GM21447 (cell line): ENCODE measurements around the gene BTF3L4.
"Not testable (repeated sequence)": the region's sequence is repeated elsewhere in the genome, so short reads cannot be mapped to it uniquely, and the experiment has no call there.

ENCODE experiments used
- ATAC-seq: cut with Tn5 transposase; IDR thresholded peaks from one replicate; pipeline ENCODE4 v1.9.1; 2021; ENCODE audit not compliant: unreplicated experiment

BTF3L4 gene

GRCh38 chr1:52055066-52055865 is 829 bp upstream of the BTF3L4 start, which contains the start of gene TXNDC12:
Gene TXNDC12 (minus strand): TSS chr1:52055191. CDS start chr1:52055096, 95 bp downstream.
- ATAC-seq, result peak; percentile 59

DNA sequence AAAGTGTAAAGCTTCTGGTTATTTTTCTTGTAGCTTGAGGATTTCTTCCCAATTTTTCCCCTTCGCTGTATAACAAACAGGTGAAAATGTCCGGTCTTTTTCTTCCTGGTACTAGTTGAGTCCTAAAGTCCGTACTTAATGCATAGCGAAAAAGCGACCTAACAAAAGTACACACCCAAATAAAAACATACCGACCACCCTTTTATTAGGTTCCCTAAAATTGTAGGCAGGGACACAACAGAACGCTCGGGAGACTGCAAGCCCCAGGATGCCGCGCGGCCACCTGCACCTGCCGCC is 281 bp upstream of the BTF3L4 start:
- ATAC-seq, result no peak

- ATAC-seq, result peak; percentile 46
Observed at GRCh38 chr1:52056937-52057231, 789 bp downstream of the BTF3L4 start.

DNA sequence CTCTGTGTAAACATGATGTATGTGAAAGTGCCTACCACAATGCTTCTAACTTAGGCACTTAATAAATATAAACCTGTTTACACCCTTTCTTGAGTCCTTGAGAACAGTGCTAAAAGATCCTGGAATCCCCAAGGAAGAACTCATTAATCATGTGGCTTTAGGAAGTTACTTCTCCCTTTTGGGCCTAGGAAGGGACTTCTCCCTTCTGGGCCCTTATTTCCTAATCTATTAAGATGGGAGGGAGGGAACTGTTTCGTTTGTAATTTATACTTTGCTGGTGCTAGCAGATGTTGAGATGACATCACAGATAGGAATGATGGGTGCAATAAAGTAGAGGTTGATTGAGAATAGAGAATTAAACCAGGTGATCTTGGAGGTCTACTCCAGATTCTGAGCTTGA is 1.2 kb downstream of the BTF3L4 start:
- no peak for ATAC-seq

DNA sequence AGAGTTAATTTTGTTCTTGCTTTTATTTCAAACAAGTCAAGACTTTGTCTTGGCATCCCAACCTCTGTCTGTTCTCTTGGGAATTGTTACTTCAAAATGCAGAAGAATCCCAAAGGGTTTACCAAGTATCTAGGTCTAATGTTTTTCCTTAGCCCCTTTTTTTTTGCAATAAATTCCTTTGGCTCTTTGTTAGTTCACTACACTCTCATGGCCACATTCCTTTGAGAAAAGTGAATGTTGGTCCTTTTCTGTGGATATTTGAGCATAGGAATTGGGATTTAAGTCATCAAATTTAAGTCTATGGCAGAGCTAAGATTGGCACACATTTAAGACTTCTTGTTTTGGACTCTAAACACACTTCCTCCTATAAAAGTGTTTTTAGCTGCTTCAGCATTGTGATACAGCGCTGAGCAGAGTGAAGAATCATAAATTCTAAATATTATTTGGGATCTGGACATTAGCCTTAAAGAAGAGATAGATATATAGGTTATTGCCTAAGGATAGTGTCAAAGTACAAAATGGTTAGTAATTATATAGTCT is 1.9 kb downstream of the BTF3L4 start:
- no peak for ATAC-seq

GRCh38 chr1:52059321-52059720 is 3.2 kb downstream of the BTF3L4 start:
- no peak for ATAC-seq

DNA sequence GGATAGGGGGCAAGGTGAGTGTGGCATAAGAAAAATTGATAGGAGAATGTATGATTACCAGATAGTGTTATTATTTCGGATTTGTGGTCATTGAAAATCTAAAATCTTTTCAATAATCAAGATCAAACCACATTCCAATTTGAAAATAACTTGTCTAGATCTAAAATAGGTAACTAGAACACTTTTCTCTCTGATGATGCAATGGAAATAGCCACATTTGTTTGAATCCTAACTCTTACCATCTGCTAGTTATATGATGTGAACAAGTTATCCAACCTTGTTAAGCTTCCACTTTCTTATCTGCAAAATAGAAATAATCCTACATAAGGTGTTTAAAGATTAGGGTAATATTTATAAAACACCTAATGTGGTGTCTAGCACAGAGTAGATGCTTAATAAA is 3.8 kb downstream of the BTF3L4 start:
- ATAC-seq, result no peak

DNA sequence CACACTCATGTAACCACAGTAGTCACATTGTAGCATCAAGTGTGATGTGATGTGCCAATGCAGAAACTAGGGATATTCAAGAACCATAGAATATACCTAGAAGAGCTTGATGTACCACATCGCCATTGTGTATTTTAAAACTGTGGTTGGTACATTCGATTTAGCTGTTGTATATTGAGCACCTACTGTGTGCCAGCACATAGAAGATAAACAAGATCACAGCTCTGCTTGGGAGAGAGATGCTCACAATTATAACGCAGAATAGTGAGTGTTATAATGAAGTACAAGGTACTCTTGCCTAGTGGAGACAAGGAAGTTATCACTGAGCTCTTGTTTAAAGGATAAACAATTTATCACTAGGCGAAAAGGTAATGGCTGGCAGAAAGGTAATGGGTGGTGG is 4.7 kb downstream of the BTF3L4 start:
- ATAC-seq, result no peak

- ATAC-seq, result no peak
Observed at GRCh38 chr1:52063192-52063591, 7.1 kb downstream of the BTF3L4 start.

DNA sequence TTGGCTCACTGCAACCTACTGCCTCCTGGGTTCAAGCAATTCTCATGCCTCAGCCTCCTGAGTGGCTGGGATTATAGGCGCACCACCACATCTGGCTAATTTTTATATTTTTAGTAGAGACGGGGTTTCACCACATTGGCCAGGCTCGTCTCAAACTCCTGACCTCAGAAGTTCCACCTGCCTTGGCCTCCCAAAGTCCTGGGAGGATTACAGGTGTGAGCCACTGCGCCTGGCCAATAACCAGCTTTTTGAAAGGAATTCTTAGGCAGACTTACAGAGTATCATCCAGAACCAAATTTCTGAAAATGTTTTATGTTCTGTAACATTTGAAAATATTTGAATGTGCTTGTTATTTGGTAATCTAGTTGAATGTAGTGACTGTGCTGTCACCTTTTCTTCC is 14.6 kb downstream of the BTF3L4 start:
- ATAC-seq, result no peak

GRCh38 chr1:52072291-52072690 is 16.2 kb downstream of the BTF3L4 start:
- ATAC-seq, result no peak

- ATAC-seq, result not testable (repeated sequence)
Observed at GRCh38 chr1:52077277-52077676, 21.2 kb downstream of the BTF3L4 start.

DNA sequence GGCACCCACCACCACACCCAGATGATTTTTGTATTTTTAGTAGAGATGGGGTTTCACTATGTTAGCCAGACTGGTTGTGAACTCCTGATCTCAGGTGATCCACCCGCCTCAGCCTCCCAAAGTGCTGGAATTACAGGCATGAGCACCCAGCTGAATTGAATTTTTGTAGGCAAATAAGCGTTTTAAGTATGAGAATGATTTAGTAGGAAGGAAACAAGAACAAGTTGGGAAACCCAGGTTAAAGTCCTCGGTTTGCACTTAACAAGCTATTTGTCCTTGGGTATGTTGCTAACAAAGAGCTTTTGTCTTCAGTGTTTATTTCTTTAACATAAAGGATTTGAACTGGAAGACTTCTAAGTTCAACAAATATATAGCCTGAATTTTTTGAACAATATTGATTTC is 23.9 kb downstream of the BTF3L4 start:
- ATAC-seq, result no peak

- not testable (repeated sequence) for ATAC-seq
Observed at GRCh38 chr1:52087892-52088291, 31.8 kb downstream of the BTF3L4 start.

DNA sequence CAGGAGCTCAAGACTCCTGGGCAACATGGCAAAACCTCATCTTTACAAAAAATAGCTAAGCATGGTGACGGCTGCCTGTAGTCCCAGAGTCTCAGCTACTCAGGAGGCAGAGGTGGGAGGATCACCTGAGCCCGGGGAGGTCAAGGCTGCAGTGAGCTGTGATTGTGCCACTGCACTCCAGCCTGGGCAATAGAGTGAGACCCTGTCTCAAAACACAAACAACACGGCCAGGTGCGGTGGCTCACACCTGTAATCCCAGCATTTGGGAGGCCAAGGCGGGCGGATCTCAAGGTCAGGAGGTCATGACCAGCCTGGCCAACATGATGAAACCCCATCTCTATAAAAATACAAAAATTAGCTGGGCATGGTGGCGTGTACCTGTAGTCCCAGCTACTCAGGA is 38.2 kb downstream of the BTF3L4 start:
- ATAC-seq, result not testable (repeated sequence)

DNA sequence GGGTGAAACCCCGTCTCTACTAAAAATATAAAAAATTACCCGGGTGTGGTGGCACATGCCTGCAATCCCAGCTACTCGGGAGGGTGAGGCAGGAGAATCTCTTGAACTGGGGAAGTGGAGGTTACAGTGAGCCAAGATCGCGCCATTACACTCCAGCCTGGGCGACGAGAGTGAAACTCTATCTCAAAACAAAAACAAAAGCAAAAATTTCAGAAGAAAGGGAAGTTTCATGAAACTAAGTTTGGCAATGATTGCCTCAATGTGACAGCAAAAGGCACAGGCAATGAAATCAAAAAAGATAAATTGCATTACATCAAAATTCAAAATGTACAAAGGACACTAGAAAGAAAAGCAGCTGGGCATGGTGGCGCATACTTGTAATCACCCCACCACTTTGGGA is 40.1 kb downstream of the BTF3L4 start:
- no peak for ATAC-seq

GRCh38 chr1:52098139-52098871 is 42.2 kb downstream of the BTF3L4 start:
- no peak for ATAC-seq

DNA sequence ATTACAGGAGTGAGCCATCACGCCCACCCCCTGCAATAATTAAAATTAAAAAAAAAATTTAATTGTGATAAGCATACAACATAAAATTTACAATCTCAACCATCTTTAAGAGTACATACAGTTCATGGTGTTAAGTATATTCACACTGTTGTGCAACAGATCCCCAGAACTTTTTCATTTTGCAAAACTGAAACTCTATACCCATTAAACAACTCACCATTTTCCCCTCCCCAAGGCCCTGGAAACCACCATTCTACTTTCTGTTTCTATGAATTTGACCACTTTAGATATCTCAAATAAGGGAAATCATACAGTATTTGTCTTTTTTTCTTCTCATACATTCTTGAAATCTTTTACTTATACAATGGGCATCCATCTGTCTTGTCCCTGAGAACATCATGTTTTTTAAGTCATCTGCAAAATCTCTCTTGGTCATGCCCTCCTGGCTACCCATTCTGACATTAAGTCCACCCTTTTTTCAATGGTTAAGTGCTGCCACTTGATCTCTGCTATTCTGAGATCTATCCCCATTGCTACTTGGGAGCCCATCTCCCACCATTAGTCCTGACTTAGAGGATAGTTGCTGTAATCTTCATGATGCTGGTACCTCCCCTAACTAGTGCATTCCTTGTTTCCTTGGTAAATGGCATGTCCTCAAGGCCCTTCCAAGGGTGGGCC is 46.4 kb downstream of the BTF3L4 start:
- peak; percentile 82 for ATAC-seq

- no peak for ATAC-seq
Observed at GRCh38 chr1:52111492-52111891, 55.4 kb downstream of the BTF3L4 start.

- no peak for ATAC-seq
Observed at GRCh38 chr1:52112489-52112888, 56.4 kb downstream of the BTF3L4 start.

- ATAC-seq, result no peak
Observed at GRCh38 chr1:52119301-52120079, 63.4 kb downstream of the BTF3L4 start.
